GM18858 (cell line): ENCODE measurements around the gene USP36.
A peak's percentile ranks its signal among the peaks of the same experiment; 100 is the strongest.
"Not testable (repeated sequence)": the region's sequence is repeated elsewhere in the genome, so short reads cannot be mapped to it uniquely, and the experiment has no call there.

ENCODE experiments used
- ATAC-seq: cut with Tn5 transposase; IDR thresholded peaks from one replicate; pipeline ENCODE4 v1.9.1; 2021; ENCODE audit not compliant: unreplicated experiment

Gene USP36

GRCh38 chr17:78873519-78874340 lies 33.1 kb upstream of the USP36 start:
- ATAC-seq: no peak

- ATAC-seq: no peak
Measured at GRCh38 chr17:78872486-78872885, 31.9 kb upstream of the USP36 start.

DNA sequence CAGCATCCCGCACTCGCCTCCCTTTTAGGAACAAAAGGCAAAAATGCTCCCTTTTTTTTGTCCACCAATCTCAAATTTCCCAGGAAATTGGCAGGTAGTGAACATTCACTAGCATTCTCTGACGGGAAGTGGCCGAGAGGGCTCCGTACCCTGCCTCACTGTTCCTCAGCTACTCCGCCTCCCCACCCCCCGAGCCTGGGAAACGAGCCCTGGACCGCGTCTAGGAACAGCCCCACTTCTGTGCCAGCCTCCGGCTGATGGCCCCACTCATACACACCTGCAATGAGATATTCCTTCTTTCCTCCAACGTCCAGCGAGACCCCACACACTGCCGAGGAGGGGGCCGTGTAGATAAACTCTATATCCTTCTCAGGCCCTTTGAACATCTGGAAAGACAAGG lies 30.0 kb upstream of the USP36 start:
- ATAC-seq: no peak

- ATAC-seq: no peak
Measured at GRCh38 chr17:78868391-78868790, 27.8 kb upstream of the USP36 start.

- not testable (repeated sequence) for ATAC-seq
Measured at GRCh38 chr17:78867046-78867445, 26.4 kb upstream of the USP36 start.

- no peak for ATAC-seq
Measured at GRCh38 chr17:78865682-78866390, 25.2 kb upstream of the USP36 start.

DNA sequence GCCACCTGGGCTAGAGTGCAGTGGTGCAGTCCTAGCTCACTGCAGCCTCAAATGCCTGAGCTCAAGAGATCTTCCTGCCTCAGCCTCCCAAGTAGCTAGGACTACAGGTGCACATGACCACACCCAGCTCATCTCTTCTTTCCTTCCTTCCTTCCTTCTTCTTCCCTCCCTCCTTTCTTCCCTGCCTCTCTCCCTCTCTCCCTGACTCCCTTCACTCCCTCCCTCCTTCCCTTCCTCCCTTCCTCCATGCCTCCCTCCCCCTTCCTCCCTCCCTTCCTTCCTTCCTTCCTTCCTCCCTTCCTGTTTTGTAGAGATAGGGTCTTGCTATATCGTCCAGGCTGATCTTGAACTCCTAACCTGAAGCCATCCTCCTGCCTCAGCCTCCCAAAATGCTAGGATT lies 23.5 kb upstream of the USP36 start:
- no peak for ATAC-seq

DNA sequence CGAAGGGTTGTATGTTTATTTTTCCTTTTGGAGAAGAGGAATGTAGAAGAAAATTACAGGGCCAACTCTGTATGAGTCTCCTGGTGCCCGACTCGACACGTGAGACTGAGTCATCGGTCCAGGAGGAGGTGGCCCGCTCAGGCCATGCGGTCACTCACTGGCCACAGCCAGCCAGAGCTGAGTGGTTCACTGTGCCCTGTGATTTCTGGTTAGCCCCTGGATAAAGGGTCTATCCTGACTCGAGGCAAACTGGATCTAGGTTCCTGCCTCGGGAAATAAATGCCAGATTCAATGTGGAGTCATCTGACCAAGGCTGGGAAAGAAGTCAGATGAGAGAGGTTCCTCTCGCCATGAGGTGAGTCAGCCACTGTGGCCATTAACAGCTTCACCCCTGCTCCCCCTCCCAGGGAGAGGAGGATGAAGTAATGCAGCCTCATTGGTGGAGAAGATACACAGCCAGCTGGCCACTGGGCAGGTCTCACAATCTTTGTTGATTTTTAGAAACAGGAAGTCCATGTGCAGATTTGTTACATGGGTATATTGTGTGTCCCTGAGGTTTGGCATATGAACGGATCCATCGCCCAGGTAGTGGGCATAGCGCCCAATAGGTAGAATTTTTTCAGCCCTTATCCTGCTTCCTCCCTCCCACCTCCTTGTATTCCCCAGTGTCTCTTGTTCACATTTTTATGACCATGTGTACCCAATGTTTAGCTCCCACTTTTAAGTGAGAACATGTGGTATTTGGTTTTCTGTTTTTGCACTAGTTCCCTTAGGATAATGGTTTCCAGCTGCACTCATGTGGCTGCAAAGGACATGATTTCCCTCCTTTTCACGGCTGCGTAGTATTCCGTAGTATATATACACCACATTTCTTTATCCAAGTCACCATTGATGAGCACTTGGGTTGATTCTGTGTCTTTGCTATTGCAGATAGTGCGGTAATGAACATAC lies 21.7 kb upstream of the USP36 start:
- ATAC-seq: no peak

- no peak for ATAC-seq
Measured at GRCh38 chr17:78861229-78861628, 20.6 kb upstream of the USP36 start.

DNA sequence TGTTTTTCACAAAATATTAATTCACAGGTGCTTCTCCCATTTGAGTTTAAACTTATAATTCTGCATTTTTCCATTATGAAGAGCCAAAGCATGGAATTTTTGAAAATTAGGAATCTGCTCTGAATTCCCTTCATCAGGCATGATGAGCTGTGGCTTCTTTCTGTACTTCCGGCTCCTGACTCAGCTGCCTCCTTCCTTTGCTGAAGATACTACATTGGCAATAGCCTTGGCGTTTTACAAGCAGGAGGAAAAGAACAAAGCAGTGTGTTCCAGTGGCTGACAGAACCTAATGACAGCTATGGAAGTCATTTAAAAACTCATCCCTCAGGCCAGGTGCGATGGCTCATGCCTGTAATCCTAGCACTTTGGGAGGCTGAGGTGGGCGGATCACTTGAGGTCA lies 18.4 kb upstream of the USP36 start:
- ATAC-seq: no peak

DNA sequence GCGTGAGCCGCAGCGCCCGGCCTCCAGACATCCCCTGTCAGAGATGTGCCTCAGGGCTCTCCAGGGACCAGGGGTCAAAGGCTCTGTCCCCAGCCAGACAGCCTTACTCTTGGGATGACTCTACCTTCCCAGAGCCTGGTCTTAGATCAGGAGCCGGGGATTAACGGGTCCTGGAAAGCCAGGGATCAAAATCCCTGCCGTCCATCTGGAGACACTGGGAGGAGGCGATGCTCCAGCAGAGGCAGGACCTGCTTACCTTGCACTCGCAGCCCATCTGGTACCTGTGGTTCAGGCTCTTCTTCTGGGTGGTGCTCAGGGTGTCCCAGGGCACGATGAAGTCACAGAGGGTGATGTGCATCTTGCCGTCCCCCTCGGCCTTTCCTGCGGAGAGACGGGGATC lies 16.7 kb upstream of the USP36 start:
- ATAC-seq: no peak

- no peak for ATAC-seq
Measured at GRCh38 chr17:78855561-78856165, 15.0 kb upstream of the USP36 start.

DNA sequence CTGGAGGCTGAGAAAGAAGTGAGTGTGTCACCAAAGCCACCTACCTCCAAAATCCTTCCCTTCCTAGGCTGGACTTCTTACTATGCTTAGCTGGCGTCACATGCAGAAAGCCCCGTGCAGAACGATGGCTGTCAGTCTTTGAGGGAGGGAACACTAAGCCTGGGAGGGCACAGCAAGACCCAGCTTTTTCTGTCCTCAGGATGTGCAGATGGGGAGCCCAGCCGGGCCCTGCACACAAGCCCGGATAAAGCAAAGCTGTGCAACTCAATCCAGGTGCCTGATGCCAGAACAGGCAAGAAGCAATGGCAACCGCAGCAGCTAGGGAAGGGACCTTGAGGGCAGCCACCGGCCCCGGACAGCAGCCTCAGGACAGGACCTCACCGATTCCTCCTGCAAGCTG lies 13.9 kb upstream of the USP36 start:
- no peak for ATAC-seq

GRCh38 chr17:78853926-78854394 lies 13.3 kb upstream of the USP36 start:
- no peak for ATAC-seq

DNA sequence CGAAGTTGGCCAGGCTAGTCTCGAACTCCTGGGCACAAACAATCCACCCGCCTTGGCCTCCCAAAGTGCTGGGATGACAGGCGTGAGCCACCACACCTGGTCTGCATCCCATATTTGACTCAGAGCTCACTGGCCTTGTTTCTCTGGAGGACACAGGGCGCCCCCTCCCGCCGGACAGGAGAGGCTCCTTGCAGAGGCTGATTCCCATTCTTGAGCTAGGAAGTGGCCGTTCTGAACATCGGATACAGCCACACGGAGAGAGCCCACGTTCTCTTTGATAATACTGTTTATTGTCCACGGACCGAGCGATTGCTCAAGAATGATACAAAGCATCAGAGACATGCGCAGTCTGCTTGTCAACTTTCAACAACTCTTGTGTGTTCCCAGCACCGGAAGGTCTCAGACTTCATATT lies 12.1 kb upstream of the USP36 start:
- no peak for ATAC-seq

DNA sequence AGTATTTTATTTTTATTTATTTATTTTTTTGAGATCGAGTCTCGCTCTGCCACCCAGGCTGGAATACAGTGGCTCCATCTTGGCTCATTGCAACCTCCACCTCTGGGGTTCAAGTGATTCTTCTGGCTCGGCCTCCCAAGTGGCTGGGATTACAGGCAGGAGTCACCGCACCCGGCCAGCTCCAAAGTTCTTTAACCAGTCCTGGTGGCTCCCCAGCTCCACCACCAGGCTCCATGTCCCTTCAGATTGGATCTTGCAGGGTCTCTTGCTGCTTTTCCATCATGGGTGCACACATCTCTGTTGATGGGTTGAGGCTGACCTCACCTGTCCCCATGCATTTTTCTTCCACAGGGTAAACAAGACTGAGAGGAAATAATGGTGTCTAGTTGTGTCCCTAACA lies 8.4 kb upstream of the USP36 start:
- no peak for ATAC-seq

DNA sequence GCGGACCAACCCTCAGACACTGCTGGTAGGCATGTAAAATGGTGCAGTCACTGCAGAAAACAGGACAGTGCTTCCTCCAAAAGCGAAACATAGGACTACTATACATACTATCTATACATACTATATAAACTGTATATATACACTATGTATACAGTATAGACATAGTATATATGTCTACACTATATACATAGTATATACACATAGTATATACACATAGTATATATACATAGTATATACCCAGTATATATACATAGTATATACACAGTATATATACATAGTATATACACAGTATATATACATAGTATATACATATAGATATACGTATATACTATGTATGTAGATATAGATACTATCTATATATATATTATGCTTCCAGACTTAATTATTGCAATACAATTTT lies 6.4 kb upstream of the USP36 start:
- ATAC-seq: no peak

- ATAC-seq: no peak
Measured at GRCh38 chr17:78844301-78845005, 3.8 kb upstream of the USP36 start.

GRCh38 chr17:78842881-78843565 lies 2.4 kb upstream of the USP36 start:
- no peak for ATAC-seq

DNA sequence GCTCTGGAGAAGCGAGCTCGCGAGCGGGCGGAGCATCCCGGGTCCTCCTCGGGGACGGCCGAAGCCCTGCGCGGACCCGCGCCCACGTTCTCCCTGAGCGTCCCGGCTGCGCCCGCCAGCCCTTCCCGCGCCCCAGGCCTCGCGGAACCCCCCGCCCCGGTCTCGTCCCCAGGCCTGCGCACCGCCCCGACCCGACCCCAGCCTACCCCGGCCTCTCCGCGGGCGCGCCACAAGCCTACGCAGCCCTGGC lies 159 bp downstream of the USP36 start:
- ATAC-seq: peak; percentile 18
